NCI-H1092 (cell line): ENCODE data around the gene FOXR2.

Experiments used
- DNase-seq: peaks from one replicate; lab custom pipeline; 2025; lab: John Stamatoyannopoulos, UW

The FOXR2 gene

GRCh38 chrX:55623100-55623499 lies at the start of gene FOXR2:
Gene FOXR2, plus strand, starts transcription at chrX:55623400. Its CDS starts 312 bp downstream, at chrX:55623712.
- DNase-seq, result no peak

- no peak for DNase-seq
Observed at GRCh38 chrX:55579115-55579514, 44.1 kb upstream of the FOXR2 start.

GRCh38 chrX:55582447-55582846 lies 40.8 kb upstream of the FOXR2 start:
- no peak for DNase-seq

GRCh38 chrX:55593296-55593695 lies 29.9 kb upstream of the FOXR2 start:
- no peak for DNase-seq

- no peak for DNase-seq
Observed at GRCh38 chrX:55593756-55594257, 29.4 kb upstream of the FOXR2 start.

GRCh38 chrX:55598333-55598732 lies 24.9 kb upstream of the FOXR2 start:
- no peak for DNase-seq

- no peak for DNase-seq
Observed at GRCh38 chrX:55619547-55619946, 3.7 kb upstream of the FOXR2 start.

GRCh38 chrX:55624403-55624802 lies 1.2 kb downstream of the FOXR2 start:
- no peak for DNase-seq

GRCh38 chrX:55636109-55636508 lies 12.9 kb downstream of the FOXR2 start:
- DNase-seq, result no peak

- no peak for DNase-seq
Observed at GRCh38 chrX:55638933-55639332, 15.7 kb downstream of the FOXR2 start.

GRCh38 chrX:55640854-55641253 lies 17.7 kb downstream of the FOXR2 start:
- no peak for DNase-seq

- DNase-seq, result no peak
Observed at GRCh38 chrX:55648434-55648833, 25.2 kb downstream of the FOXR2 start.

- DNase-seq, result no peak
Observed at GRCh38 chrX:55659931-55660330, 36.7 kb downstream of the FOXR2 start.

- no peak for DNase-seq
Observed at GRCh38 chrX:55663584-55663983, 40.4 kb downstream of the FOXR2 start.

- no peak for DNase-seq
Observed at GRCh38 chrX:55668084-55668483, 44.9 kb downstream of the FOXR2 start.
